Cardiac fibroblast (primary cell): ENCODE data around the gene LYPD8.
"Not testable (repeated sequence)": the region's sequence is repeated elsewhere in the genome, so short reads cannot be mapped to it uniquely, and the experiment has no call there.

Experiments
- DNase-seq, 2 donors: peaks; one replicate each; pipeline versions ENCODE4 v3.0.0 to v3.0.0-alpha.2; 2010; ENCODE audit warnings: low read depth in 2 of 2
- H3K4me3 ChIP-seq, 2 donors: replicated peaks in 1 of 2; 1 replicate in 1 of 2; 2 replicates in 1 of 2; pipeline ENCODE4 v1.5.1; 2011; ENCODE audit warnings: low read depth in 2 of 2, low read length in 2 of 2, mild to moderate bottlenecking in 2 of 2, moderate library complexity in 1 of 2
- TF ChIP-seq, protein P1 (sequence below): IDR thresholded peaks from one replicate; pipeline ENCODE4 v1.5.1; 2011; ENCODE audit warnings: low read depth, mild to moderate bottlenecking, low read length, inconsistent platforms

LYPD8 gene, protein sequence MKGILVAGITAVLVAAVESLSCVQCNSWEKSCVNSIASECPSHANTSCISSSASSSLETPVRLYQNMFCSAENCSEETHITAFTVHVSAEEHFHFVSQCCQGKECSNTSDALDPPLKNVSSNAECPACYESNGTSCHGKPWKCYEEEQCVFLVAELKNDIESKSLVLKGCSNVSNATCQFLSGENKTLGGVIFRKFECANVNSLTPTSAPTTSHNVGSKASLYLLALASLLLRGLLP

DNA sequence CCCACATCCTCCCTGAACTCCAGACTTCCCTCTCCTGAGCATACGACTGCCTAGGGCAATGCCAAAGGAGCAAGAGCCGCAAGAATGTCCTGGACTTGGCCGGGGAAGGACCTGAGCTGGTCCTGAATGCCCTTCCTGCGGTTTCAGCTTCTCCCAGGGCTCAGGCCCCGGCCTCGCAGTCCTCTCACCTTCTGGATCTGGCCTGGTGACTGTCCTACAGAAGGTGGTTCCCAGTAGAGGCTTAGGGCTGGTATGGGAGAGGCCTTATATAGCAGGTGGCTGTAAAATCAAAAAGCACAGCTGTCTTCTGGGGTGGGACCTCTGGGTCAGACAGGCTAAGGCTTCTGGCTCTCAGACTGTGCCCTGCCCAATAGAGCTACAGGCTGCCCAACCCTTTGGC is at the start of gene LYPD8:
Gene LYPD8 (minus strand): TSS at position 243 of the 400 bp plus-strand sequence. CDS start 4,678 bp downstream, outside the sequence.
- H3K4me3 ChIP-seq: no peak within 1 kb of the TSS
- TF ChIP-seq, protein P1, sequence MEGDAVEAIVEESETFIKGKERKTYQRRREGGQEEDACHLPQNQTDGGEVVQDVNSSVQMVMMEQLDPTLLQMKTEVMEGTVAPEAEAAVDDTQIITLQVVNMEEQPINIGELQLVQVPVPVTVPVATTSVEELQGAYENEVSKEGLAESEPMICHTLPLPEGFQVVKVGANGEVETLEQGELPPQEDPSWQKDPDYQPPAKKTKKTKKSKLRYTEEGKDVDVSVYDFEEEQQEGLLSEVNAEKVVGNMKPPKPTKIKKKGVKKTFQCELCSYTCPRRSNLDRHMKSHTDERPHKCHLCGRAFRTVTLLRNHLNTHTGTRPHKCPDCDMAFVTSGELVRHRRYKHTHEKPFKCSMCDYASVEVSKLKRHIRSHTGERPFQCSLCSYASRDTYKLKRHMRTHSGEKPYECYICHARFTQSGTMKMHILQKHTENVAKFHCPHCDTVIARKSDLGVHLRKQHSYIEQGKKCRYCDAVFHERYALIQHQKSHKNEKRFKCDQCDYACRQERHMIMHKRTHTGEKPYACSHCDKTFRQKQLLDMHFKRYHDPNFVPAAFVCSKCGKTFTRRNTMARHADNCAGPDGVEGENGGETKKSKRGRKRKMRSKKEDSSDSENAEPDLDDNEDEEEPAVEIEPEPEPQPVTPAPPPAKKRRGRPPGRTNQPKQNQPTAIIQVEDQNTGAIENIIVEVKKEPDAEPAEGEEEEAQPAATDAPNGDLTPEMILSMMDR: no peak
- no peak for DNase-seq

DNA sequence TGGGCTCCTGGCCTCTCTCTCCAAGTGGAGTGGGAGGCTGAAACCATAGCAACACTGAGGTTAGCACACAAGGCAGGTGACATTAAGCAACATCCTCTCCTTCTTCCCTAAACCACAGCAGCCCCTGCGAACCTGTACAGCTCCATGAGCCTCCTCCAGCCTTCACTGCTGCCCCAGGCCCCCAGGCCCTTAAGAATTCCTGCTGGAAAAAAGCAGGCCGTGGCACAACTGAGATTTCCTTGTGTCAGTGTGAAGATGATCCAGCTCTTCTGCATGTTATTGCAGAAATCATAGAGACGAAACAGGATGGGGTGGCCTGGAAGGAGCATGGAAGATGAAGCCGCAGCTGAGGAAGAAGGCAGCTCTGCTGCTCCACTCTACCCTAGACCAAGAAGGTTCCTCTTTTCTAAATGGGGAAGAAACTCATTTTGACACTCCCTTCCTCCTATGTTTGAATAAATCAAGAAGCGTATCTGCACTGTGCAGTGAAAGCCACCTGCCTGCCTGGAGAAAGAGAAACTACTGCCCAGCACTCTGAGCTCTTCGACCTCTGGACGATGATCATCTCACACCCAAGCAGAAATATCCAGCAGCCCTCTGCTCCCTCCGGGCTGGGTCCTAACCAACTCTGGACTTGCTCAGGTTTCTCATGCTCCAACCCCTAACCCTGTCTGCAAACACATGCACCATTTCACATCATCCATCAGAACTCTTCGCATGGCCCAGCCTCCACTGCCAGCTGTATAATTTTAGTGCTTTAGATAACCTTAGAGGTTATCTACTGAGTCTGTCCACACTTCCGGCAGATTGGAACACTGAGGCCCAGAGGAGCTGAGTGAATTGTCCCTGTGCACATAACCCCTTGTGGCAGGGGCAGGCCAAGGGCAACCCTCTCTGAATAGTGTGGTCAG is 49.5 kb upstream of the LYPD8 start:
- TF ChIP-seq, protein P1: no peak
- no peak overlapping the region for H3K4me3 ChIP-seq
- DNase-seq: no peak

DNA sequence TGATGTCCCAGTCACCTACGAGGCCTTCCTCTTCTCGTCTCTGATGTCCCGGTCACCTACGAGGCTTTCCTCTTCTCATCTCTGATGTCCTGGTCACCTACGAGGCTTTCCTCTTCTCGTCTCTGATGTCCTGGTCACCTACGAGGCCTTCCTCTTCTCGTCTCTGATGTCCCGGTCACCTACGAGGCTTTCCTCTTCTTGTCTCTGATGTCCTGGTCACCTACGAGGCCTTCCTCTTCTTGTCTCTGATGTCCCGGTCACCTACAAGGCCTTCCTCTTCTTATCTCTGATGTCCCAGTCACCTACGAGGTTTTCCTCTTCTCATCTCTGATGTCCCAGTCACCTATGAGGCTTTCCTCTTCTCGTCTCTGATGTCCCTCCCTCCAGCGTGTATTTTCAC is 47.9 kb upstream of the LYPD8 start:
- H3K4me3 ChIP-seq, DNase-seq: not testable (repeated sequence)

DNA sequence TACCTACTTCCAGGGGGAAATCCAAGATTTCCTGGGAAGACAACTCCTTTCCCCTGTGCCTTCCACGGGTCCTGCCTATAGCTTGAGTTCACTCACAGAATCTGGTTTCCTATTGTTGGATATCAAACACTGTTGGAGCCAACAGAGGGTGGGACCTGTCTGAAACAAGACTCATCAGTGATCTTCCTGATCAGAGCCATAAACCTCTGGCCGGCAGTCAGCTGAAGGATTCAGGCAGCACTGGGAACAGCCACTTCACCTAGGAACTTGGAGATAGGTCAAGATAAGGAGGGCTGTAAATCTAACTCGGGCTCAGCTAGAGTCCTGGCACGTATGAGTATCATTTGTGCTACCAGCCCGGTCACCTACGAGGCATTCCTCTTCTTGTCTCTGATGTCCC is 46.9 kb upstream of the LYPD8 start:
- no peak overlapping the region for H3K4me3 ChIP-seq
- no peak for DNase-seq
- TF ChIP-seq, protein P1: no peak

DNA sequence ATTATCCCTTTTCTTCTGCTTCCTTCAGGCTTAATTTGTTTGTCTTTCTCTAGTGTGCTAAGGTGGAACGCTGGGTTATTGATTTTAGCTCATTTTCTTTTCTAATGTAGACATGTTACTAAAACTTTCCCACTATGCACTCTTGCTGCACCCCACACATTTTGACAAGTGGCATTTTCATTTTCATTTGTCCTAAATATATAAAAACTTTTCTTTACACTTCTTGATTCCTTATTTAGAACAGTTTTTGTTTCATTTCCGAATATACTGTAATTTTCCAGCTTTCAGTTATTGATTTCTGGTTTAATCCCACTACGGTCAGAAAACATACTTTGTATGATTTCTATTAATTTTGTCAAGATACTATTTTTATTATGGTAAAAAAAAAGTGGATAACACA is 44.9 kb upstream of the LYPD8 start:
- TF ChIP-seq, protein P1: no peak
- no peak overlapping the region for H3K4me3 ChIP-seq
- no peak for DNase-seq

DNA sequence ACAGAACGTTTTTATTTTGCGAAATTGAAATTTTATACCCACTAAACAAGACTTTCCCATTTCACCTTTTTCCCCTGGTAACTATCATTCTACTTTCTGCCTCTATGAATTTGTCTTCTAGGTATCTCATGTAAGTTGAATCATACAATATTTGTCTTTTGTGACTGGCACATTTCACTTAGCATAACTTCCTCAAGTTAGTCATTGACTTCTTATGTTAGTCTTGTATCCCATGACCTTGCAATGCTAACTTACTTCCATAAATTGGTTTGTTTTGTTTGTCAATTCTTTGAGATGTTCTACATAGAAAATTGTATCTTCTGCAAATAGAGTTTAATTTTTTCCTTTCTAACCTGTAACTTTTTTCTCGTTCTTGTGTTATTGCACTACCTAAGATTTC is 43.2 kb upstream of the LYPD8 start:
- no peak overlapping the region for H3K4me3 ChIP-seq
- no peak for DNase-seq
- TF ChIP-seq, protein P1: no peak

DNA sequence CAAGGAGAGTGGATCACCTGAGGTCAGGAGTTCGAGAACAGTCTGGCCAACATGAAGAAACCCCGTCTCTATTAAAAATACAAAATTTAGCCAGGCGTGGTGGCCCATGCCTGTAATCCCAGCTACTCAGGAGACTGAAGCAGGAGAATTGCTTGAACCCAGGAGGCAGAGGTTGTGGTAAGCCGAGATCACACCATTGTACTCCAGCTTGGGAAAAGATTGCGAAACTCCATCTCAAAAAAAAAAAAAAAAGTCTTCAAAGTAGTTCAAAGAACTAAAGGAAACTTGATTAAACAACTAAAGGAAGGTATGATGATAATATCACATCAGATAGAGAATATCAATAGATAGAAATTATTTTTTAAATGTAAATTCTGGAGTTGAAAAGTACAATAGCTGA is 39.1 kb upstream of the LYPD8 start:
- H3K4me3 ChIP-seq, DNase-seq: not testable (repeated sequence)

DNA sequence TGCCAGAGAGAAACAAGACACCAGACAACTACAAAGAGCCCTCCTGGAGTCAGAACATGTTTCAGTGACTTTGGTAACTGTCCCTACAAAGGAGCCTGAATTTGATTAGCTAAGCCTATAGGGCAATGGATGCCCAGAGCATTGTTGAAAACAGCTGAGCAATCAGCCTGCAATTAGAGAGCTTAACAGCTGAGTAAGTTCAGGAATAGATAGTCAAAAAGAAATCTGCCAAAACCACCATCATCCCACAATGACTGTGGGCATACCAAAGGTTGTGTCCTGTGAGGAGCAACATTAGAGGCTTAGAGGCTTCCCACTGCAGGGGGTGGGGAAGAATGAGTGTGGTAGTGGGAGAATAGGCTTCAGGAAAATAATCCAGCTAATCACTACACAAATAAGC is 38.0 kb upstream of the LYPD8 start:
- TF ChIP-seq, protein P1: no peak
- H3K4me3 ChIP-seq: no peak overlapping the region
- no peak for DNase-seq
